ENCODE data around the gene ARHGEF25.

The ARHGEF25 gene

GRCh38 chr12:57571926-57572762 is 39.1 kb upstream of the ARHGEF25 start:
- Histone ChIP-seq H3K36me3 (ENCODE audit: control insufficient read depth, insufficient read depth, low read length) (no peaks in the 10 kb centered on the region), H3K4me3 (replicated peaks; ENCODE audit: low read depth, low read length) (no peak overlapping the region), H3K27me3 (replicated peaks; ENCODE audit: control insufficient read depth, insufficient read depth, low read length) (no peaks in the 10 kb centered on the region)
- TF ChIP-seq CTCF (IDR thresholded peaks at IDR 0.05; ENCODE audit: insufficient read depth, low read length, poor library complexity, severe bottlenecking), result no peak
- DNase-seq (ENCODE audit: extremely low read depth, insufficient read length), result no peak

- Histone ChIP-seq H3K27me3 (replicated peaks; ENCODE audit: control insufficient read depth, insufficient read depth, low read length) (no peaks in the 10 kb centered on the region), H3K4me3 (replicated peaks; ENCODE audit: low read depth, low read length) (no peak overlapping the region), H3K36me3 (ENCODE audit: control insufficient read depth, insufficient read depth, low read length) (no peaks in the 10 kb centered on the region)
- DNase-seq (ENCODE audit: extremely low read depth, insufficient read length), result no peak
- no peak for TF ChIP-seq CTCF (IDR thresholded peaks at IDR 0.05; ENCODE audit: insufficient read depth, low read length, poor library complexity, severe bottlenecking)
Observed at GRCh38 chr12:57574795-57575194, 36.4 kb upstream of the ARHGEF25 start.

GRCh38 chr12:57575771-57576612 is 35.2 kb upstream of the ARHGEF25 start:
- Histone ChIP-seq H3K36me3 (ENCODE audit: control insufficient read depth, insufficient read depth, low read length) (no peaks in the 10 kb centered on the region), H3K27me3 (replicated peaks; ENCODE audit: control insufficient read depth, insufficient read depth, low read length) (no peaks in the 10 kb centered on the region), H3K4me3 (replicated peaks; ENCODE audit: low read depth, low read length) (no peak overlapping the region)
- TF ChIP-seq CTCF (IDR thresholded peaks at IDR 0.05; ENCODE audit: insufficient read depth, low read length, poor library complexity, severe bottlenecking), result no peak
- no peak for DNase-seq (ENCODE audit: extremely low read depth, insufficient read length)

GRCh38 chr12:57576613-57577160 is 34.5 kb upstream of the ARHGEF25 start:
- no peaks in the 10 kb centered on the region for H3K27me3 ChIP-seq (replicated peaks; ENCODE audit: control insufficient read depth, insufficient read depth, low read length)
- no peak for TF ChIP-seq CTCF (IDR thresholded peaks at IDR 0.05; ENCODE audit: insufficient read depth, low read length, poor library complexity, severe bottlenecking)
- no peaks in the 10 kb centered on the region for H3K36me3 ChIP-seq (ENCODE audit: control insufficient read depth, insufficient read depth, low read length)
- no peak for DNase-seq (ENCODE audit: extremely low read depth, insufficient read length)
- H3K4me3 ChIP-seq (replicated peaks; ENCODE audit: low read depth, low read length), result no peak overlapping the region

GRCh38 chr12:57577981-57578758 is 33.1 kb upstream of the ARHGEF25 start:
- Histone ChIP-seq H3K36me3 (ENCODE audit: control insufficient read depth, insufficient read depth, low read length) (no peaks in the 10 kb centered on the region), H3K4me3 (replicated peaks; ENCODE audit: low read depth, low read length) (no peak overlapping the region), H3K27me3 (replicated peaks; ENCODE audit: control insufficient read depth, insufficient read depth, low read length) (no peaks in the 10 kb centered on the region; the same call in 1 of the 2 replicates)
- no peak for DNase-seq (ENCODE audit: extremely low read depth, insufficient read length)
- TF ChIP-seq CTCF (IDR thresholded peaks at IDR 0.05; ENCODE audit: insufficient read depth, low read length, poor library complexity, severe bottlenecking), result no peak

Data from GM06990 (cell line).